Left ventricle myocardium inferior (tissue), 1 donor: ENCODE results near the gene RANBP17. TPM values are rescaled to one million over a fixed set of nuclear protein-coding genes. Genes with fewer than 3 reads are reported as not detected.
"Not testable (repeated sequence)": the region's sequence is repeated elsewhere in the genome, so short reads cannot be mapped to it uniquely, and the experiment has no call there.

ENCODE experiments used
- DNase-seq: peaks from one replicate; pipeline ENCODE4 v3.0.0-alpha.2; 2020
- H3K27ac ChIP-seq: fragments of 200-600 bp; replicated peaks from 2 replicates; pipeline ENCODE4 v1.8.0; 2021
- H3K27me3 ChIP-seq: fragments of 200-600 bp; 2 replicates; pipeline ENCODE4 v1.8.0; 2021; ENCODE audit warnings: low read depth
- H3K36me3 ChIP-seq: fragments of 200-600 bp; 2 replicates; pipeline ENCODE4 v1.8.0; 2021
- H3K4me1 ChIP-seq: fragments of 200-600 bp; 2 replicates; pipeline ENCODE4 v1.8.0; 2021
- H3K4me3 ChIP-seq: fragments of 200-600 bp; 2 replicates; pipeline ENCODE4 v1.8.0; 2021; ENCODE audit warnings: mild to moderate bottlenecking, moderate library complexity
- H3K9me3 ChIP-seq: fragments of 200-600 bp; replicated peaks from 2 replicates; pipeline ENCODE4 v1.8.0; 2021
- CTCF ChIP-seq: fragments of 200-600 bp; IDR thresholded peaks from 2 replicates; pipeline ENCODE4 v1.8.0; 2021; ENCODE audit warnings: antibody characterized with exemption, mild to moderate bottlenecking, borderline replicate concordance
- intact Hi-C: fragments of 100-400 bp; cut with micrococcal nuclease; formaldehyde crosslinking; loops from one replicate; pipeline ENCODE4 v1.11.0; 2022
- total RNA-seq: library from RNA; stranded (reverse); fragmentation: NEBNext Ultra II Directional; extraction: Animal tissue kit (Norgen Biotek cat#: 25700); gene quantifications from one replicate; pipeline ENCODE4 v1.2.1, GENCODE V29; 2021
- donor health status: DM: no; HTN: yes; CAD: no; lungs with severe emphysema.

The RANBP17 gene
- total RNA-seq, 1 donor from 2014 or later, result 6.5 TPM

DNA sequence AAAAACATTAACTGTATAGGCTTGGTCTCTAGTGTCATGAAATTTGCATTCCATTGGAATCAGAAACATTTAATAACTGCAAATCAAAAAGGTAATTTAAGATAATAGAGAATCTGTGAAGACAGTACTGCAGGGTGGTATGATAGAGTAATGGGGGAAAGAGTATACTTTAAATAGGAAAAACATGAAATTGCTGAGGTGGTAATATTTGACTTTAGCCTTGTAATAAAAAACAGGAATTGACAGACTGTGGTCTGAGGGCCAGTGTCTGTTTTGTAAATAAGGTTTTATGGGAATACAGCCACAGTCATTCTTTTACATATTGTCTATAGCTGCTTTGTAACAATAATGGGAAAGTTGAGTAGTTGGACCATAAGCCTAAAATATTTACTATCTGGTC, 162.3 kb downstream of the RANBP17 start:
- Histone ChIP-seq H3K27me3 (no peaks in the 10 kb centered on the region), H3K27ac (no peak overlapping the region), H3K4me3 (no peak overlapping the region), H3K9me3 (peaks cover 38% of the 10 kb centered on the region), H3K4me1 (no peaks in the 10 kb centered on the region), H3K36me3 (no peaks in the 10 kb centered on the region)
- no peak for TF ChIP-seq CTCF
- DNase-seq, result no peak
- intact Hi-C loops, result no loop called here

GRCh38 chr5:171029401-171029800, 167.6 kb downstream of the RANBP17 start:
- Histone ChIP-seq H3K36me3 (no peaks in the 10 kb centered on the region), H3K27ac (no peak overlapping the region), H3K4me3 (no peak overlapping the region), H3K4me1 (no peaks in the 10 kb centered on the region), H3K27me3 (no peaks in the 10 kb centered on the region), H3K9me3 (peaks cover 7% of the 10 kb centered on the region)
- no peak for TF ChIP-seq CTCF
- DNase-seq, result no peak
- intact Hi-C loops, result no loop called here

DNA sequence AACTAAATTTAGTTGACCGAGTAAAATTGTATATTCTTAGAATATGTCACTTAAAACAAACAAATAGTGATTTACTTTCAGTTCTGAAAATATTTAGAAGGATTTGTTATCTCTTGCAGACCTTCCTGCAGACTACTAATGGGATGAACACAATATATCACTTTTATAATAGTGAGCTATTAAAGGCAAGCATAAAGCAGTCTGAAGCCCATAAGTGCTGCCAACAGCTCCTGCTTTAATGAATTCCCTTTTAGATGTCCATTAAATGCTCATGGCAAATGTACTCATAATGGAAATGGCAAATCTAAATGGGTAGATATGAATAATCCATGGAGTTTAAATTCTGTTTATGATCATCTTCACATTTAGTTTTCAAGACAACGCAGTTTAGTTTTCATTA, 170.2 kb downstream of the RANBP17 start:
- TF ChIP-seq CTCF, result no peak
- DNase-seq, result no peak
- Histone ChIP-seq H3K4me3 (no peak overlapping the region), H3K4me1 (no peaks in the 10 kb centered on the region), H3K9me3 (no peaks in the 10 kb centered on the region), H3K27ac (no peak overlapping the region), H3K27me3 (no peaks in the 10 kb centered on the region), H3K36me3 (no peaks in the 10 kb centered on the region)
- intact Hi-C loops, result no loop called here

- H3K27me3 ChIP-seq, result no peaks in the 10 kb centered on the region
- H3K36me3 ChIP-seq, result no peaks in the 10 kb centered on the region
- H3K4me3 ChIP-seq, result no peak overlapping the region
- H3K9me3 ChIP-seq, result no peaks in the 10 kb centered on the region
- no peak for DNase-seq
- H3K4me1 ChIP-seq, result no peaks in the 10 kb centered on the region
- intact Hi-C loops, result no loop called here
- TF ChIP-seq CTCF, result no peak
- no peak overlapping the region for H3K27ac ChIP-seq
Measured at GRCh38 chr5:171032435-171032973, 170.7 kb downstream of the RANBP17 start.

DNA sequence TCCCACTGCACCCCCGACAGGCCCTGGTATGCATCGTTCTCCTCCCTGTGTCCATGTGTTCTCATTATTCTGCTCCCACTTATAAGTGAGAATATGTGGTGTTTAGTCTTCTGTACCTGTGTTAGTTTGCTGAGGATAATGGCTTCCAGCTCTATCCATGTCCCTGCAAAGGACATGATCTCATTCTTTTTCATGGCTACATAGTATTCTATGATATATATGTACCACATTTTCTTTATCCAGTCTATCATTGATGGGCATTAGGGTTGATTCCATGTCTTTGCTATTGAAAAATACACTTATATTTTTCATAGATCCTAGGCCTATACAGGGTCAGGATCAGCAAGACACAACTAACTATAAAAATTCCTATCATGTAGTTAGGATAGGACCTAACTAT, 180.1 kb downstream of the RANBP17 start:
- DNase-seq, H3K9me3 ChIP-seq, H3K27ac ChIP-seq, intact Hi-C loops, H3K4me1 ChIP-seq, H3K27me3 ChIP-seq, H3K4me3 ChIP-seq, H3K36me3 ChIP-seq: not testable (repeated sequence)

DNA sequence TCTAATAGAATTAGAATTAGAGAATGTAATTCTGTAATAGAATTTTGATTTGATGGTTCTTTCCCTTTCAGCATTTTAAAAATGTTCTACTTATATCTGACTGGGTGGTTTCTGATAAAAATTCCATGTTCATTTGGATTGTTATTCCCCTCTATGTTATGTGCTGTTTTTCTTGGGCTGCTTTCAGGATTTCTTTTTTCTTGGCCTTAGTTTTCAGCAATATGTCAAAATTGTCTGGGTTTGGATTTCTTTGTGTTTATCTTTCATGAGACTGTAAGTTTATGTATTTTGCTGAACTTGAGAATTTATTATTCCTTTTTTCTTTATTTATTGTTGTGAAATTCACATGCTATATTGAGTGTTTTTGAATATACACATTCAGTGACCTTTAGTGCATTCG, 189.1 kb downstream of the RANBP17 start:
- intact Hi-C loops, result no loop called here
- H3K27me3 ChIP-seq, result no peaks in the 10 kb centered on the region
- no peak overlapping the region for H3K4me3 ChIP-seq
- no peaks in the 10 kb centered on the region for H3K4me1 ChIP-seq
- no peak for DNase-seq
- H3K9me3 ChIP-seq, result peaks cover 22% of the 10 kb centered on the region
- H3K36me3 ChIP-seq, result no peaks in the 10 kb centered on the region
- no peak overlapping the region for H3K27ac ChIP-seq
- TF ChIP-seq CTCF, result no peak
